NCI-H446 (cell line): ENCODE measurements around the gene STRA8.
"Not testable (repeated sequence)": the region's sequence is repeated elsewhere in the genome, so short reads cannot be mapped to it uniquely, and the experiment has no call there.

Experiments
- DNase-seq, 2 experiments: peaks; one replicate each; lab custom pipeline; 2025; lab: John Stamatoyannopoulos, UW

Gene STRA8

GRCh38 chr7:135204876-135205275 is 28.8 kb upstream of the STRA8 start:
- DNase-seq: no peak

DNA sequence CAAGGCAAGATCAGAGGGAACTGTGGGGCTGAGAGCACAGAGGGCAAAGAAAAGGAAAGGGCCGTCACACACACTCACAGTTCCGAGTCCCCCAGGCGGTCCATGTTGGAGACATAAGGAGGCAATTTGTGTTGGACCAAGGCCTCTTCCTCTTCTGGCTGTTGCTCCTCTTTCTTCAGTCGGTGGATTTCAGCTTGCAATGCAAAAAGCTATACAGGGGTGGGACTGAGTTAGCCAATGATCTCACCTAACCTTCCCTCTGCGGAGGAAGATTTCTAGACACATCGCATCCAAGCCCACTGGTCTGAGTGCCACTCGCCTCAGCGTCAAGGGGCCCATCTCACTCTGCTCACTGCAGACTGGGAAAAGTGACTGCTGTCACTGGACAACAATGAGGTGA is 27.8 kb upstream of the STRA8 start:
- DNase-seq: no peak

GRCh38 chr7:135206941-135207391 is 26.7 kb upstream of the STRA8 start:
- DNase-seq: no peak

- no peak for DNase-seq
Observed at GRCh38 chr7:135207406-135208101, 26.1 kb upstream of the STRA8 start.

DNA sequence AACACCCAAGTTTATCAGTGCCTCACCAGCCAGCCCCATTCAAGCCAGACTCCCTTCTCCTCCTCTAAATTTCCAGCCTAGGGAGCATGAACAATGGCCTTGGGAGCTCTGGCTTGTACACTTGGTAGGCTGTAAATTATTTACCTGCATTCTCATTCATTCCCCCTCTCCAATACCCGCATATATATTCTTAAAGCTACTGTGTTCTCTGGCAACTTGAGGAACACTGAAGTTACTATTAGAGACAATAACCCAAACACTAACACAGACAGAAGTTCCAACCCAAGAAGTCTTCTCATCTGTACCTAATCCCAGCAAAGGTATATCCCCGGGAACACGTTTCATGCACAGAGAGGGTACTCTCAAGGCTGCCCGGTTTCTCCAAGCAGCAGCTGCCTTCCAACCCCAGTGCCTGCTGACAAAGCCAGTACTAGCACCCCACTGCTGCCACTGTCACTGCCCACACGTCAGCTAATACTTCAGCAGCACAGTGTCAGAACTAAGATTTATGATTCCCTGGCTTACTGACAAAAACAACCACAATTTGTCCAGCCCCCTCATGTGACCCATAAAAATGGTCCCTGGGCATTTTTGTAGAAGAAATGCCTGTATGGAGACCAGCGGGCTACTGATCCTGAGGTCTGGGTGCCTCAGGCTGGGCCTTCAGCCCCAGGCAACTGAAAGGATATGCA is 25.4 kb upstream of the STRA8 start:
- no peak for DNase-seq

- DNase-seq: no peak
Observed at GRCh38 chr7:135209225-135209834, 24.3 kb upstream of the STRA8 start.

DNA sequence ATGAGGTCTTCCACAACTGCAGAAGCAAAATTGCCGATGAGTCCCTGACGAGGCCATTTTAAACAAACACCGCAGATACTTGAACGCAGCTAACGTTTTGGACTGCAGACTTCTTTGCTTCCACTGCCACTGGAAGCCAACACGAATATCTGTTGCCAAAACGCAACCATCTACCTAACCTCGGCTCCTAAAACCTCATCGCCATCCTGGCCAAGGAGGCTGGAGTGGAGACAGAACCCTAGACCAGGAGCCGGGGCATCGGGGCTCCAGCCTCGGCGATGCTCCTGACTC is 22.8 kb upstream of the STRA8 start:
- DNase-seq: no peak

DNA sequence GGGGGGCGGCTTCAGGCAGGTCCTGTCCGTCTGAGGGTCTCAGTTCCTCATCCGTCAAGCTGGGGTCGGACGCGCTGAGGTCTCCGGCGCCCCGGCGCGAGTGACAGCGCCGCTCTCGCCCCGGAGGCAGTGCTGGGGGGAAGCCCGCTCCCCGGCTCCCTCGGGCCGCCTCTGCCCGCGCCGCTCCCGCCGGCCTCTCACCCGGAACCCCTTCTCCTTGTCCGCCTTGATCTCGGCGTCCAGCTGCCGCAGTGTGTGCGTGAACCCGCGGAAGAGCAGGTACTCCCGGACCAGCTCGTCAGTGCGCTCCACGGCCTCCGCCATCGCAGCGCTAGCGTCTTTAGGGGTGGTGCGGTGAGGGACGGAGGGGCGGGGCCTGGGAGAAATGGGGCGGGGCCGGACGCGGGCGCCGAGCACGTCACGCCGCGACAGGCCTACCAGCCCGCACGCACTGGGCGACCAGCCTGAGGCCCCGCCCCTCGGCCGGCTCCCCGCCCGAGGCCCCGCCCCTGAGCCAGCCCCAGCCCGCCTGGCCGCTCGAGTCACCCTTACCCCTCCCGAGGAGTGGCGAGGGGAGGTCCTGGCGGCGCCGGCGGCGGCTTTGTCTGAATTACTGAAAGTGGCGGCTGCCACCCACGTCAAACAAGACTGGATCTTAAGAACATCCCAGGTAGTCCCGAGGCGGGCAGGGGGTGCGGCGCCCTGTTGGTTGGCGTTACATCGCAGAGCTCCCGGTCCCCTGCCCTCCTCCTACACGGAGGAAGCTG is 22.3 kb upstream of the STRA8 start, which contains the start of gene WDR91:
WDR91 (minus strand) TSS at position 348 of the 767 bp plus-strand sequence; CDS start at position 324, 24 bp downstream.
- peak; percentile 75 to 90 for DNase-seq

DNA sequence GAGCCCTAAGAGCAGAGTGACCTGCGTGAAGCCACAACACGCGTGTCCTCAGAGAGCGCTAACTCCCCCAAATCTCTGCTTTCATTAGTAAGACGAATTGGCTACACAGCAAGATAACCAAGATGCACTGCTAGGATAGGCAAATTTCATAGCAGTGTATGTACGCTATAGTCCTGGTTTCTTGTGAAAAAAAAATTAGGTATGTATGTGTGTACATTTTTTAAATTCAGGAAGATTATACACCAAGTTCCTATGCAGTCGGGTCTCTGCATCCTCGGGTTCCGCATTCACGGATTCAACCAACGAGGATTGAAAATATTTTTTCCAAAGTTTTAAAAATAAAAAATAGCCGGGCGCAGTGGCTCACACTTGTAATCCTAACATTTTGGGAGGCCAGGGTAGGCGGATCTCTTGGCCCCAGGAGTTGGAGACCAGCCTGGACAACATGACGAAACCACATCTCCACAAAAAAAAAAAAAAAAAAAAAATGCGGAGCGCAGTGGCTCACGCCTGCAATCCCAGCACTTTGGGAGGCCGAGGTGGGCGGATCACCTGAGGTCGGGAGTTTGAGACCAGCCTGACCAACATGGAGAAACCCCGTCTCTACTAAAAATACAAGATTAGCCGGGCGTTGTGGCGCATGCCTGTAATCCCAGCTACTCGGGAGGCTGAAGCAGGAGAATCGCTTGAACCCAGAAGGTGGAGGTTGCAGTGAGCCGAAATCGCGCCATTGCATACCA is 21.5 kb upstream of the STRA8 start:
- peak; percentile 3 to 21 for DNase-seq

- no peak for DNase-seq
Observed at GRCh38 chr7:135213831-135214230, 19.8 kb upstream of the STRA8 start.

DNA sequence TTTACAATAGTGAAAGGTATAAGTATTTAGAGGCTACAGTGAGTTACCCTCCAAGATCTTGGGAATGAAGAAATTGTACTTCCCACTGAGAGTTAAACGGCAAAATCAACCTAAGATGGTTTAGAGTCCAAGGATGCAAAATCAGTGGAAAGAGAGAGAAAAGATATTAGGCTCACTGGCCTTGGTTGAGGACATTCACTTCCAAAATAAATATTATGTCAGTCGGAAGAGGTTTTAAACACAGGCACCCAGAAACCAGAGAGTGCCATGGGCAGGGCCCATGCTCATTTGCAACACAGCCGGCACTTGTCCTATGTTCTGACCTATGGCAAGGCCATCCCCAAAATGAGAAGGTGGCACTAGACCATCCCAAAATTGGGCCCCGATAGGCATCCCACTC is 18.5 kb upstream of the STRA8 start:
- DNase-seq: no peak

DNA sequence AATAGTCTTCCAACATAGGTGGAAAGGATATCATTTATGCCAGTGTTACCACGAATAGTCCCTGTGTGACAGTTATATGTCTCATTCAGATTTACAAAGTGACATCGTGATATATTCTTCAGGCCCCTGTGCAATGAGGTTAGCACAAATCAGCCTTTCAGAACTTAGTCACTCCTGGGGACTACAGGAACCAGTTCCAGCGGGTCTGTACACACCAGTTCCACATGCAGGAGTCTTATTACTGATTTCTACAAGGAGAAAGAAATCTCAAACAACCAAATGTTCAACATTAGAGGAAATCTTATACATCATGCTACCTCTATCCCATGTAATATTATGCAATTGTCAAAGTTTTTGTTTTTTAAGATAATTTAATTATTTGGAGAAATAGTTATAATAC is 17.9 kb upstream of the STRA8 start:
- DNase-seq: no peak

DNA sequence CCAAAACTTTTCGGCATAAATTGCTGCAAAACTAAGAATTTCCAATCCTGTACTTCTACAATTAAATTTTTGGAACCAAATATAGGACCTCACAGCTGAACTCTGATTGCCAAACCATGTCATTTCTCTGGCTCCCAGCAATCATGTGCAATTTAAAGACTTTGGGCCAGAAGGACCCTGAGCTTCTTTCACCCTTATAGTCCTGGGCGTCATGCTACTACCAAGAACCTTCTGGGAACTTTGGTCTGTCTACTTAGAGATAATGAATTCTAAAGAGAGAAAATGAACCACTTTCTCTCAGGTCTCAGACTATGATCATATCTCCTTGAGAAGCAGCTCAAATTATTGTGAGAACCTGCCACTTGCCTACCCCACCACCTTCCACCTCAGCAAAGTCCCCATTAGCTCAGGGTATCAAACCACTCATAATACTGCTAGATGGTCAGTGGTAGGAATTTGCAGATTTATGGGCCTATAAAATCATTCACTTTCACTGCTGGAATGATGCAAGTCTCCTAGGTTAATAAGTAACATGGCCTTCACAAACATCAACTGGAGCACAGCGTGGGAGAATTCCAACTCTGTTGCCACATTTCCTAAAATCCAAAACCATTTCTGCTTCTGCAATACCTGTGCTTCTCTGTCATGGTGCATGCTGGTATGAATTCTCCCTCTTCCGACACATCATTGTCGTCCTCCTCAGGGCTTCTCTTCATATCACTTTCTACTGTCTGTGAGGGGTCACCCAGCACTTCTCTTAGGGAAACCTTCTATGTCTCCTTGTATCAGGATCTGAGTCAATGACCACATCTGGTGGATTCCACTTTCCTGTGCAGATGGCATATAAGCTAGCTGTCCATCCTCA is 15.8 kb upstream of the STRA8 start:
- no peak for DNase-seq

DNA sequence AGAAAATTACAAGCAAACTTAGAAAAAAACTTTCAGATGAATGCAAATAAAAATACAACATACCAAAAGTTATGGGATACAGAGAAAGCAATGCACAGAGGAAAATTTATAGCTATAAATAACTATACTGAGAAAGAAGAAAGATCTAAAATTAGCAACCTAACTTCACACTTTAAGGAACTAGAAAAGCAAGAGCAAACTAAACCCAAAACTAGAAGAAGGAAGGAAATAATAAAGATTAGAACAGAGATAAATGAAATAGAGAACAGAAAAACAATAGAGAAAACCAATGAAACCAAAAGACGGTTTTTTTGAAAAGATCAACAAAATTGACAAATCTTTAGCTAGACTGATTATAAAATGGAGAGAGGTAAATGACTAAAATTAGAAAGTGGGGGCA is 9.6 kb upstream of the STRA8 start:
- no peak for DNase-seq

DNA sequence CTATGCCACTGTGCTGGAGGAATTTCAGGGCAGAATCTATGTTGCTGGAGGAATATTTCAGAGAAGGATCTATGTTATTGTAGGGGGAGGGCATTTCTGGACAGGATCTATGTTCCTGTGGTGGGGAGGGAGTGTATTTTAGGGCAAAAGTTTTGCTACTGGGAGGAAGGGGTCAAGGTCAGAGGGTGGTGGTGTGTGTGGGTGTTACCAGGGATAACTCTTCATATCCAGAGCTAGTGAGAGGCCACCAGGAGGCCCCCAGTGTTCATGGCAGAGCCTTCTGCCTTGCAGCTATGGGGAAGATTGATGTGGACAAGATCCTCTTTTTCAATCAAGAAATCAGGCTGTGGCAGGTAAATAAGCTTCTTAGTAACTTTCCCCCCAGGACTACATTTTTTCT is 2.0 kb upstream of the STRA8 start:
- DNase-seq: no peak

DNA sequence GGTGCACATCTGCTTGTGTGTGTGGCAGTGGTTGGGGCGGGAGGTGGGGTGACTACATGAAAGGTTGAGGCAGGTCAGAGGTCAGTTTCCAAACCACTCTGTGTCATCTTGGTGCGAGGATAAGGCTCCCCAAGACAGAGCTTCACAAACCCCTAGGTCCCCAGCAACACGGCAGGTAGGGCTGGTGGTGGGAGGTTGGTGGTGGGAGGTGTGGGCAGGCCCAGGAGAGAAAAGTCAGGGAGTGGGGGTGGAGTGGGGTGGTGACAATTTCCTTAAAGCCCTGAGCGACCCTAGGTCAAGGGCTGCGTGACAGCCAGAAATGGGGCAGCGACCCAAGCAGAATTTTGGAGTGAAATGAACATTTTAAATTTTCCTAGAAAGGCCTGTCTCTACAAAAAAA is 1.6 kb upstream of the STRA8 start:
- no peak for DNase-seq

GRCh38 chr7:135232720-135233119 is 918 bp upstream of the STRA8 start:
- DNase-seq: no peak

- DNase-seq: not testable (repeated sequence)
Observed at GRCh38 chr7:135234095-135234494, 457 bp downstream of the STRA8 start.

DNA sequence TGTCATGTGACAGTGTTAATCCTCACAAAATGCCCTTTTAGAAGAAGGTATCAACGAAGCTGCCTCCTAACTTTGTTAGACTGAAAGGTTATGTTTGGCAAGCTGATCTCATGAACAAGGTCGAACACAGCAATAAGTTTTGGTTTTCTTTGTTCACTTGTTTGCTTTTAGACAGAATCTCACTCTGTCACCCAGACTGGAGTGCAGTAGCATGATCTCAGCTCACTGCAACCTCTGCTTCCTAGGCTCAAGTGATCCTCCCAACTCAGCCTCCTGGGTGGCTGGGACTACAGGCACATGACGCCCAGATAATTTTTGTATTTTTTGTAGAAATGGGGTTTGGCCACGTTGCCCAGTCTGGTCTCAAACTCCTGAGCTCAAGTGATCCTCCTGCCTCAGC is 1.1 kb downstream of the STRA8 start:
- no peak for DNase-seq

DNA sequence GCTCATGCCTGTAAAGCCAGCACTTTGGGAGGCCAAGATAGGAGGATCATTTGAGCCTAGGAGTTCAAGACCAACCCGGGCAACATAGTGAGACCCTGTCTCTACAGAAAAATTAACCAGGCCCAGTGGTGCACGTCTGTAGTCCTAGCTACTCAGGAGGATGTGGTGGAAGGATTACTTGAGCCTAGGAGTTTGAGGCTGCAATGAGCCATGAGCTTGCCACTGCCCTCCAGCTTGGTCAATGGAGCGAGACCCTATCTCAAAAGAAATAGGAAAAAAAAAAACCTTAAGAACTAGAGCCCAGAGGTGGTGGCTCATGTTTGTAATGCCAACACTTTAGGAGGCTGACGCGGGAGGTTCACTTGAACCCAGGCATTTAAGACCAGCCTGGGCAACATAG is 2.2 kb downstream of the STRA8 start:
- no peak for DNase-seq

GRCh38 chr7:135236727-135237126 is 3.1 kb downstream of the STRA8 start:
- no peak for DNase-seq
